Mesenchymal stem cell (in vitro differentiated cells and primary cell): ENCODE measurements around the gene ZNF439.
"Not testable (repeated sequence)": the region's sequence is repeated elsewhere in the genome, so short reads cannot be mapped to it uniquely, and the experiment has no call there.

Experiments
- DNase-seq: peaks from one replicate; pipeline ENCODE4 v3.0.0-alpha.2; 2013
- H2AFZ ChIP-seq: one replicate; pipeline ENCODE4 v1.6.1; 2013; ENCODE audit warnings: low read depth, mild to moderate bottlenecking, control low read depth, inconsistent platforms, low read length, moderate library complexity
- H2AK5ac ChIP-seq: 2 replicates; pipeline ENCODE4 v1.6.1; 2013; ENCODE audit warnings: low read length, moderate library complexity, mild to moderate bottlenecking, inconsistent platforms; ENCODE audit not compliant: severe bottlenecking
- H2BK120ac ChIP-seq: one replicate; pipeline ENCODE4 v1.6.1; 2013; ENCODE audit warnings: low read depth, mild to moderate bottlenecking, inconsistent platforms, low read length, moderate library complexity
- H2BK12ac ChIP-seq, 2 experiments: one replicate each; pipeline ENCODE4 v1.6.1; 2013; ENCODE audit warnings: inconsistent platforms in 2 of 2, low read length in 2 of 2, mild to moderate bottlenecking in 2 of 2, moderate library complexity in 2 of 2, control low read depth in 1 of 2
- H2BK15ac ChIP-seq: one replicate; pipeline ENCODE4 v1.6.1; 2013; ENCODE audit warnings: mild to moderate bottlenecking, low read depth, inconsistent platforms; ENCODE audit not compliant: poor library complexity, severe bottlenecking
- H2BK5ac ChIP-seq: 2 replicates; pipeline ENCODE4 v1.6.1; 2013; ENCODE audit warnings: low read depth, mild to moderate bottlenecking, low read length, control low read depth, inconsistent platforms; ENCODE audit not compliant: poor library complexity, severe bottlenecking
- H3K14ac ChIP-seq, 2 experiments: one replicate each; pipeline ENCODE4 v1.6.1; 2013; ENCODE audit warnings: inconsistent platforms in 2 of 2, low read length in 2 of 2, control low read depth in 1 of 2, mild to moderate bottlenecking in 1 of 2, moderate library complexity in 1 of 2
- H3K18ac ChIP-seq, 2 experiments: one replicate each; pipeline ENCODE4 v1.6.1; 2013; ENCODE audit warnings: inconsistent platforms in 2 of 2, low read length in 2 of 2, control low read depth in 1 of 2, low read depth in 1 of 2, mild to moderate bottlenecking in 1 of 2
- H3K23ac ChIP-seq, 2 experiments: one replicate each; pipeline ENCODE4 v1.6.1; 2013; ENCODE audit warnings: inconsistent platforms in 2 of 2, low read length in 2 of 2, mild to moderate bottlenecking in 2 of 2, moderate library complexity in 2 of 2, control low read depth in 1 of 2
- H3K27ac ChIP-seq: 2 replicates; pipeline ENCODE4 v1.5.1; 2013; ENCODE audit warnings: mild to moderate bottlenecking, moderate library complexity, low read length, control low read depth, inconsistent platforms; ENCODE audit not compliant: poor library complexity, severe bottlenecking
- H3K27me3 ChIP-seq, 2 experiments: 2 replicates each; pipeline versions ENCODE4 v1.6.1 to v1.7.0; 2013; ENCODE audit warnings: low read length in 2 of 2, mild to moderate bottlenecking in 2 of 2, moderate library complexity in 2 of 2, control low read depth in 1 of 2, inconsistent platforms in 1 of 2; ENCODE audit not compliant: control insufficient read depth in 1 of 2, insufficient read depth in 1 of 2
- H3K36me3 ChIP-seq, 2 experiments: 2 replicates each; pipeline versions ENCODE4 v1.6.1 to v1.7.0; 2013; ENCODE audit warnings: low read length in 2 of 2, control low read depth in 1 of 2, inconsistent platforms in 1 of 2, low read depth in 1 of 2, mild to moderate bottlenecking in 1 of 2; ENCODE audit not compliant: insufficient read depth in 2 of 2, control insufficient read depth in 1 of 2
- H3K4ac ChIP-seq, 2 experiments: one replicate each; pipeline ENCODE4 v1.6.1; 2013; ENCODE audit warnings: inconsistent platforms in 2 of 2, low read length in 2 of 2, mild to moderate bottlenecking in 2 of 2, moderate library complexity in 2 of 2, control low read depth in 1 of 2, low read depth in 1 of 2
- H3K4me1 ChIP-seq: 2 replicates; pipeline ENCODE4 v1.6.1; 2013; ENCODE audit warnings: low read depth, low read length, control low read depth; ENCODE audit not compliant: control insufficient read depth, insufficient read depth
- H3K4me2 ChIP-seq: 2 replicates; pipeline ENCODE4 v1.6.1; 2013; ENCODE audit warnings: low read length, mild to moderate bottlenecking, inconsistent platforms; ENCODE audit not compliant: poor library complexity, severe bottlenecking
- H3K4me3 ChIP-seq, 2 experiments: 2 replicates each; pipeline versions ENCODE4 v1.5.1 to v1.7.0; 2013; ENCODE audit warnings: low read length in 2 of 2, mild to moderate bottlenecking in 2 of 2, control low read depth in 1 of 2, low read depth in 1 of 2; ENCODE audit not compliant: insufficient read depth in 1 of 2
- H3K79me1 ChIP-seq: replicated peaks from 2 replicates; pipeline ENCODE4 v1.6.1; 2013; ENCODE audit warnings: mild to moderate bottlenecking, control low read depth, low read length, inconsistent platforms; ENCODE audit not compliant: poor library complexity, severe bottlenecking
- H3K9ac ChIP-seq: 2 replicates; pipeline ENCODE4 v1.7.0; 2013; ENCODE audit warnings: mild to moderate bottlenecking, low read length, moderate library complexity
- H3K9me3 ChIP-seq: 2 replicates; pipeline ENCODE4 v1.7.0; 2013; ENCODE audit warnings: mild to moderate bottlenecking, low read length; ENCODE audit not compliant: control insufficient read depth
- H4K8ac ChIP-seq: one replicate; pipeline ENCODE4 v1.6.1; 2013; ENCODE audit warnings: inconsistent platforms, mild to moderate bottlenecking, low read length, moderate library complexity
- H4K91ac ChIP-seq: one replicate; pipeline ENCODE4 v1.6.1; 2013; ENCODE audit warnings: mild to moderate bottlenecking, low read length, inconsistent platforms
- WGBS: methylation state at CpG from one replicate; pipeline ENCODE4 v1.1.7; 2013; ENCODE audit warnings: mixed read lengths; 5-methylcytosine and 5-hydroxymethylcytosine counted together

The ZNF439 gene

GRCh38 chr19:11914417-11915051 is 66.0 kb downstream of the ZNF439 start:
- H2BK12ac ChIP-seq, H3K79me1 ChIP-seq, H2AFZ ChIP-seq, H3K4me2 ChIP-seq, H2BK120ac ChIP-seq, H3K9ac ChIP-seq, H3K4me3 ChIP-seq, H3K18ac ChIP-seq, H3K4ac ChIP-seq, H3K27ac ChIP-seq, H2BK5ac ChIP-seq, H4K91ac ChIP-seq, H3K23ac ChIP-seq, DNase-seq, H2BK15ac ChIP-seq, H3K14ac ChIP-seq, H3K4me1 ChIP-seq, H2AK5ac ChIP-seq, H4K8ac ChIP-seq, H3K27me3 ChIP-seq: not testable (repeated sequence)
- peaks cover 26% of the 10 kb centered on the region for H3K9me3 ChIP-seq
- 93% methylated on average over 4 of the region's 4 CpGs for WGBS
- peaks cover 0 to 21% of the 10 kb centered on the region in 2 experiments for H3K36me3 ChIP-seq
